Endothelial cell of umbilical vein (primary cell): ENCODE results near the gene HUNK. TPM values are rescaled to one million over a fixed set of nuclear protein-coding genes. Genes with fewer than 3 reads are reported as not detected.

Experiments
- BruUV-seq: library from RNA; stranded (reverse); fragments of 400-500 nt; replicated peaks from 2 replicates; lab custom pipeline; 2021; lab: Mats Ljungman, UMichigan
- CTCF ChIA-PET: fragments of 300-600, 350-600 bp; sonication (Branson Sonifier 250); formaldehyde crosslinking; loops from one replicate; lab custom pipeline; 2021; ENCODE audit warnings: antibody characterized with exemption, inconsistent platforms; lab: Charles Lee
- POLR2A ChIA-PET: fragments of 300-600, 350-600 bp; sonication (Branson Sonifier 250); formaldehyde crosslinking; loops from one replicate; lab custom pipeline; 2021; ENCODE audit warnings: antibody characterized with exemption, inconsistent platforms; lab: Charles Lee
- DNase-seq: peaks from one replicate; pipeline ENCODE4 v3.0.0-alpha.2; 2011; ENCODE audit warnings: low read depth, low spot score
- FAIRE-seq: peaks from 2 replicates; lab custom pipeline; 2011; peaks lifted over from hg19 to GRCh38; lab: Jason Lieb, UNC
- H2AFZ ChIP-seq: 2 replicates; pipeline ENCODE4 v1.6.0; 2012; ENCODE audit warnings: low read depth, low read length, control low read depth, inconsistent platforms
- H3K27ac ChIP-seq: 2 replicates; pipeline ENCODE4 v1.5.1; 2011; ENCODE audit warnings: low read depth, mild to moderate bottlenecking, control low read depth, low read length, moderate library complexity; ENCODE audit not compliant: insufficient read depth
- H3K27me3 ChIP-seq, 2 experiments: 2 replicates each; pipeline versions ENCODE4 v1.6.0 to v1.6.1; 2011; ENCODE audit warnings: low read length in 2 of 2, mixed read lengths in 1 of 2; ENCODE audit not compliant: control insufficient read depth in 2 of 2, insufficient read depth in 2 of 2
- H3K36me3 ChIP-seq, 2 experiments: 2 replicates in 1 of 2; 3 replicates in 1 of 2; pipeline ENCODE4 v1.5.1; 2011; ENCODE audit warnings: low read length in 2 of 2, mild to moderate bottlenecking in 1 of 2, moderate library complexity in 1 of 2; ENCODE audit not compliant: control insufficient read depth in 2 of 2, insufficient read depth in 2 of 2; ENCODE audit errors: extremely low read depth in 1 of 2
- H3K4me1 ChIP-seq: 3 replicates; pipeline ENCODE4 v1.5.1; 2011; ENCODE audit warnings: mild to moderate bottlenecking, low read length; ENCODE audit not compliant: control insufficient read depth, insufficient read depth; ENCODE audit errors: extremely low read depth
- H3K4me2 ChIP-seq: 2 replicates; pipeline ENCODE4 v1.6.1; 2011; ENCODE audit warnings: low read length, control low read depth, mixed read lengths; ENCODE audit not compliant: insufficient read depth
- H3K4me3 ChIP-seq, 3 experiments: fragments of 200-600 bp in 1 of 3; sonication (generic), shearing (Covaris generic) in 1 of 3; replicated peaks in 1 of 3; 2 replicates each; pipeline ENCODE4 v1.5.1; 2011 to 2016; ENCODE audit warnings: control low read depth in 3 of 3, low read length in 3 of 3, mild to moderate bottlenecking in 2 of 3, inconsistent platforms in 1 of 3, low read depth in 1 of 3, moderate library complexity in 1 of 3; ENCODE audit not compliant: insufficient read depth in 1 of 3
- H3K79me2 ChIP-seq: 2 replicates; pipeline ENCODE4 v1.6.0; 2012; ENCODE audit warnings: low read length, inconsistent platforms; ENCODE audit not compliant: control insufficient read depth, insufficient read depth
- H3K9ac ChIP-seq: replicated peaks from 2 replicates; pipeline ENCODE3; 2011; ENCODE audit warnings: low read length, control low read depth; ENCODE audit not compliant: insufficient read depth; ENCODE audit errors: extremely low read depth
- H3K9me1 ChIP-seq: replicated peaks from 3 replicates; pipeline ENCODE4 v1.6.0; 2011; ENCODE audit warnings: mild to moderate bottlenecking, low read length; ENCODE audit not compliant: control insufficient read depth, insufficient read depth; ENCODE audit errors: extremely low read depth
- H3K9me3 ChIP-seq: replicated peaks from 2 replicates; pipeline ENCODE4 v1.5.1; 2012; ENCODE audit warnings: low read length, inconsistent platforms; ENCODE audit not compliant: control insufficient read depth, insufficient read depth
- H4K20me1 ChIP-seq: replicated peaks from 2 replicates; pipeline ENCODE3; 2011; ENCODE audit warnings: mild to moderate bottlenecking, low read length; ENCODE audit not compliant: control insufficient read depth, insufficient read depth; ENCODE audit errors: extremely low read depth
- CTCF ChIP-seq, 2 donors: IDR thresholded peaks; 1 replicate in 1 of 2; 2 replicates in 1 of 2; pipeline ENCODE4 v1.5.1; 2011; ENCODE audit warnings: low read length in 2 of 2, mild to moderate bottlenecking in 2 of 2, moderate library complexity in 2 of 2, control low read depth in 1 of 2, inconsistent platforms in 1 of 2, low read depth in 1 of 2; ENCODE audit not compliant: insufficient read depth in 1 of 2; ENCODE audit errors: extremely low read depth in 1 of 2
- EZH2 ChIP-seq: IDR thresholded peaks from 2 replicates; pipeline ENCODE4 v1.6.1; 2012; ENCODE audit warnings: borderline replicate concordance, low read depth, mild to moderate bottlenecking, moderate library complexity, low read length, inconsistent platforms; ENCODE audit not compliant: severe bottlenecking
- FOS ChIP-seq: IDR thresholded peaks from 2 replicates; pipeline ENCODE4 v1.6.1; 2011; ENCODE audit warnings: mild to moderate bottlenecking, low read length, moderate library complexity, borderline replicate concordance; ENCODE audit not compliant: insufficient read depth
- GATA2 ChIP-seq: IDR thresholded peaks from 2 replicates; pipeline ENCODE4 v1.7.0; 2011; ENCODE audit warnings: low read depth, mild to moderate bottlenecking, moderate library complexity, mixed read lengths, low read length; ENCODE audit not compliant: insufficient read length, insufficient read depth
- JUN ChIP-seq: IDR thresholded peaks from 2 replicates; pipeline ENCODE4 v1.6.1; 2011; ENCODE audit warnings: borderline replicate concordance, low read depth; ENCODE audit not compliant: insufficient read length, insufficient read depth
- MAX ChIP-seq: IDR thresholded peaks from 2 replicates; pipeline ENCODE4 v1.6.1; 2011; ENCODE audit not compliant: insufficient read depth, insufficient read length
- MYC ChIP-seq: IDR thresholded peaks from one replicate; pipeline ENCODE4 v1.6.1; 2011; ENCODE audit warnings: mild to moderate bottlenecking, low read depth, low read length
- POLR2A ChIP-seq: IDR thresholded peaks from 2 replicates; pipeline ENCODE4 v1.6.1; 2012; ENCODE audit warnings: low read depth, mild to moderate bottlenecking, control low read depth, low read length
- POLR2AphosphoS5 ChIP-seq: IDR thresholded peaks from 2 replicates; pipeline ENCODE4 v1.6.1; 2012; ENCODE audit warnings: low read depth, mild to moderate bottlenecking, control low read depth, low read length, moderate library complexity; ENCODE audit not compliant: insufficient read depth
- dilution Hi-C: fragments of 300-500 bp; cut with MboI; formaldehyde crosslinking; loops from one replicate; pipeline ENCODE4 v1.15.0; 2019; ENCODE audit warnings: low sequenced_read_pairs; ENCODE audit not compliant: extremely low pct_ligation_motif_present
- intact Hi-C: fragments of 100-400 bp; cut with micrococcal nuclease; formaldehyde crosslinking; loops from one replicate; pipeline ENCODE4 v1.10.0; 2022
- polyA plus RNA-seq, 4 experiments: library from polyadenylated mRNA; depleted of rRNA in 3 of 4; stranded (reverse) in 3 of 4; unstranded in 1 of 4; fragments of >200 nt; gene quantifications; 2 replicates each; pipeline versions ENCODE4 v1.2.1 to v1.2.3, GENCODE V29; 2011 to 2012; ENCODE audit warnings: missing spikeins in 1 of 4
- total RNA-seq: library from RNA; stranded (reverse); gene quantifications from 2 replicates; pipeline ENCODE4 v1.2.3, GENCODE V29; 2021

HUNK gene
- total and polyA plus RNA-seq, 2 donors (not counting 3 experiments of a cell fraction or from before 2014, with no cell fraction given), result not detected

GRCh38 chr21:31929548-31929947 lies 56.7 kb downstream of the HUNK start:
- DNase-seq, result no peak
- H3K27me3 ChIP-seq, result no peaks in the 10 kb centered on the region
- no peak overlapping the region for H2AFZ ChIP-seq
- POLR2A ChIA-PET, result no interaction called here
- BruUV-seq, result no TSS peak
- no peak for FAIRE-seq
- no peaks in the 10 kb centered on the region for H4K20me1 ChIP-seq
- no peaks in the 10 kb centered on the region for H3K9me1 ChIP-seq
- intact Hi-C loops (no loop called here), dilution Hi-C loops (no loop called here)
- H3K9ac ChIP-seq, result no peak overlapping the region
- CTCF ChIA-PET, result no interaction called here
- TF ChIP-seq JUN (no peak), GATA2 (no peak), POLR2AphosphoS5 (no peak), POLR2A (no peak), MAX (no peak)
- no peaks in the 10 kb centered on the region for H3K79me2 ChIP-seq
- H3K9me3 ChIP-seq, result no peaks in the 10 kb centered on the region
- no peak overlapping the region for H3K4me2 ChIP-seq
- H3K27ac ChIP-seq, result no peak overlapping the region
- no peak overlapping the region for H3K4me3 ChIP-seq
- H3K36me3 ChIP-seq, result no peaks in the 10 kb centered on the region
- H3K4me1 ChIP-seq, result no peaks in the 10 kb centered on the region

- Histone ChIP-seq H3K4me2 (no peak overlapping the region), H3K27ac (no peak overlapping the region), H3K9me1 (no peaks in the 10 kb centered on the region), H3K36me3 (no peaks in the 10 kb centered on the region), H2AFZ (no peak overlapping the region), H3K9me3 (no peaks in the 10 kb centered on the region), H3K9ac (no peak overlapping the region), H3K79me2 (no peaks in the 10 kb centered on the region), H4K20me1 (no peaks in the 10 kb centered on the region), H3K4me3 (no peak overlapping the region), H3K27me3 (no peaks in the 10 kb centered on the region), H3K4me1 (no peaks in the 10 kb centered on the region)
- DNase-seq (no peak), FAIRE-seq (no peak)
- intact Hi-C loops (no loop called here), dilution Hi-C loops (no loop called here)
- BruUV-seq, result no TSS peak
- TF ChIP-seq EZH2 (no peak), MAX (no peak), FOS (no peak), CTCF (IDR thresholded peaks at IDR 0.05; ENCODE audit: extremely low read depth in 1 of 2, insufficient read depth in 1 of 2, low read depth in 1 of 2, low read length in 2 of 2) (no peak), JUN (no peak), MYC (no peak)
- ChIA-PET CTCF (no interaction called here), POLR2A (no interaction called here)
Observed at GRCh38 chr21:31930001-31930400, 57.2 kb downstream of the HUNK start.
